ENCODE results near the gene MLIP.
"Not testable (repeated sequence)": the region's sequence is repeated elsewhere in the genome, so short reads cannot be mapped to it uniquely, and the experiment has no call there.

Gene MLIP

DNA sequence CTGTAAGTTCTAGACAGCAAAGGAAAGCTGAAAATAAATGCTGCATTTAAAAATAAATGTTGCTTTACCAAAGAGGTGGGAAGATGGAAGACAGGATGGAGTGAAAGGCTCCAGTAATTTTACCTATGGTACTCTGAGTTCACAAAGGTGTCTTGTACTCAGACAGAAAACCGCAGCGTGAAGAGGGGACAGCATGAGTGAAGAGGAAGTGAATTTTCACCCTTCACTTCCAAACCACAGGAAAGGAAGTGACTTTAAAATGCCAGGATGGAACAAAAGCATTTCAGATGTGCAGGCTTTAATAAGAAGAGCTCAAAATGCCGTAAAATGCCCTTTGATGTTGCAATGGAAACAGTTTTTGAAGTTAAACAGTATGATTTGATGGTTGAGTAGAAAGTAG lies 105.8 kb downstream of the MLIP start:
- no peak for DNase-seq (ENCODE audit: low read depth)

DNA sequence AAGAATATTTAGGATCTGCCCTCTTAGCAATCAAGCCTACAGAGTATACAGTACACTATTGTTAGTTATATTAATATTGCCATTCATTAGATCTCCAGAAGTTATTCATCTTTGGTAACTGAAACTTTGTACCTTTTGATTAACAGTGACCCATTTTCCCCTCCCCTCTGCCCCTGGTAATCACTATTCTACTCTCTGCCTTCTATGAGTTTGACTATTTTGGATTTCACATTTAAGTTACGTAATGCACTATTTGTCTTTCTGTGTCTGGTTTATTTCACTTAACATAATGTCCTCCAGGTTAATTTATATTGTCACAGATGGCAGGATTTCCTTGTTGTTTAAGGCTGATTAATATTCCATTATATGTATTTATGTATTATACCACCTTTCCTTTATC lies 111.0 kb downstream of the MLIP start:
- DNase-seq (ENCODE audit: low read depth) = no peak

DNA sequence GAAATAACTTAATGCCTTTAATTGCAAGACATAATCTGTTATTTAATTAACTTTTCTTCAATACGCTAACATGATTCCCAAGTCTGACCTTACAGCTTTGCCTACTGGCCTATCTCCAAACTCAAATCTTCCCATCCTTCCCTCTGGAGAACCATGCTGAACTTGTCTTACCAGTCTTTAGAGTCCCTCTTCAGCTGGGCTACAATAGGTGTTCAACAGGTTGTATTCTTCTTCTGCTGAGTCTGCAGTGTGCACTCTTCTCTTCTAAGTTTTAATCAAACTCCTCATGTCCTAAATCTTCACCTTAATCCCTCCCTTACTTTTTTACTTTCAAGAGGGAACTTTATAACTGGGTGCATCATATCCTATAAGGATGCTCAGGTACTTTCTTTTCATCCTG lies 121.5 kb downstream of the MLIP start:
- no peak for DNase-seq (ENCODE audit: low read depth)

DNA sequence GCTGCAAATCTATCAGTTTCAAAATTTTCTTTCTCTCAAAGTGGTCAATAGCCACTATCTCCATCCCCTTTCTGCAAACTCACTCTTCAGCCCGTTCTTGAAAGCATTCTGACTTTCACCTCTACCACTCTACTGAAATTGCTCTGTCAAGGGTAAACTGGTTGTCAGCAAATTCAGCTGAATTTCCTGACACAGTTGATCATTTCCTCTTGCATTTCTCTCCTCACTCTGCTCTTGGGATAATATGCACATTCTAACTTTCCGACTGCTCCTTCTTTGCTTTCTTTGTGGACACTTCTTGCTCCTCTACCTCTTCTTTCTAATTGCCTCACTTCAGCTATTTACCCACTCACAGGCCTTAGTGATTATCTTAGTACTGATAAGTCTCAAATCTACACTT lies 123.3 kb downstream of the MLIP start:
- DNase-seq (ENCODE audit: low read depth) = no peak

DNA sequence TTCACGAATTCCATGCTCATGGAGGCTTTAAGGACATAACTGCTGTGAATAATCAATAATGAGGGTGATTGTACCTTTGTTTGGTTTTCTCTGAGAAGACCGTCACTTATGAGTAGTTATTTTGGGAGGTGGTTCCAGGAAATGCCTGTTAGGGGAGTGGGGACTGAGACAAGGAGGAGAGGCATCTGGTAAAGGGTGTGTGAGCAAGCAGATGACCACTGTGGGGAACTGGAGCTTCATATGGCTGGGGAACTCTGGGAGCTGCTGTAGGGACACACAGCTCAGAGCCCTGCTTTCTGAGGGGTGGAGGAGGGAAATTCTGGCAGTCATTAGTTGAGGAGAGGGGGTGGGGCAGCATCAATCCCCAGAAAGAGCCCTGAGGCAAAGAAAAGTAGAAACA lies 125.7 kb downstream of the MLIP start:
- DNase-seq (ENCODE audit: low read depth) = no peak

DNA sequence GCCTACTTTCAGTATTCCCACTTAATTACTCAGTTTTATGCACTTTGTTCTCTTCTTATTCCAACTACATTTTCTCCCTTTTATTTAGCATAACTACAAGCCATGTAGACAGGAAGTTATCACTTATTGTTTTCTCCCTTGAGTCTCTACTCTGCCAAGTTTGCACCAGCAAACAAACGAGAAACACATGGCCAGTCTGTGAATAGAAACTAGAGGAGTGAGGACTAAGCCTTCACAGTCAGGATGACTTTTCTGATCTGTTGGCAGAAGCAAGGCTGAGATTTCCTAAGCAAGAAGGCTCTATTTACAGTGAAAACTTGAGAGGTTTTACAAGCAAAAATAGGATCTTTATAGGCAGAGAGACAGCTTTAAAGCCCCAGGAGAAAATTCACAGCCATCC lies 127.2 kb downstream of the MLIP start:
- no peak for DNase-seq (ENCODE audit: low read depth)

DNA sequence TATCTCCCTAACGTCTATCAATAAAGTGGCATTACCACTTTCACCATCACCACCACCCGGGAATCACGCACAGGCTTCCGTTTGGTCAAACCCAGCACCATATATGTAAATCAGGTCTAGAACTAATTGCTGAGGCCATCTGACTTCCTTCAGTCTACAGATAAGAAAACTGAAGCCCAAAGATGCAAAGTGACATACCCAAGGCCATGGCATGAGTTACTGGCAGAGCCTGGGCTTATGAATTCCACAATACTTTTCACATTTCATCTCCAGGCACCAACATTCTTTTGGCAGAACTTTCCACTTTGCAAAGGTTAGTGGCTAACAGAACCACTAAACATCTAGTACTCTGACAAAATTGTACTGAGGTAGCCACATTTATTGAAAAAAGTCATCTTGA lies 132.5 kb downstream of the MLIP start:
- no peak for DNase-seq (ENCODE audit: low read depth)

DNA sequence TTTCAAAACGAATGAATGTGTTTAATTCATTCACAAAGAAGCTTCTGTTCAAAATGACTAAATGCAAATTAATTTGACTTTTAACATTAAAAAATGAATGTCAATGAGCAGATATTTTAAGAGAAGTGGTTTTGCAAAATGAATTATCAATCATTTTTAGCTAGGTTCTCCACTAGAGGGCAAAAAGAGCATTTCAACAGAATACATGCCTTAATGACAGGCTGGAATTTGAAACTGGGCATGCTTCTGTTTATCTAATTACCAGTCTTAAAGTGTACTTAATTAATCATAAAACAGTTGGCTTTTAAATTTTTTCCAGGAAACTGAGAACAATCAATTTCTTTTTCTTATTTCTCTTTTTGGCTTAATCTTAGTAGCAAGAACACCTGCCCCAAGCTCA lies 133.2 kb downstream of the MLIP start:
- no peak for DNase-seq (ENCODE audit: low read depth)

DNA sequence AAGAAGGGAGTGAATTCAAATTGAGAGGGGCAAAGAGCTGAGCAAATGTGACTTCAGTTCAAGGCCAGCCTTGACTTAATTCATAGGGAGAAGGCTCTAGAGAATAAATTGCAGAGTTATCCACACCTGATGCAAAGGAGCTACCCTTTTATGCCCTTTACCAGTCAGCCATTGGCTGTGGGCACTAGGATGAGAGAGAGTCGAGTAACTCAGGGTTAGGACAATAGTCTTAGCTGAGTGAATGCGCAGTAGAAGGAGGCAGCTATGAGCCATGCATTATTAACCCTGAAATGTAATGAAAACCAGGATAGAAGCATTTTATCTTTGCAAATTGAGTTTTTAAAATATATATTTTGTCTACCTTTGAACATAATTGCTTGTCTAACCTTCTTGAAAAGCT lies 134.0 kb downstream of the MLIP start:
- DNase-seq (ENCODE audit: low read depth) = no peak

DNA sequence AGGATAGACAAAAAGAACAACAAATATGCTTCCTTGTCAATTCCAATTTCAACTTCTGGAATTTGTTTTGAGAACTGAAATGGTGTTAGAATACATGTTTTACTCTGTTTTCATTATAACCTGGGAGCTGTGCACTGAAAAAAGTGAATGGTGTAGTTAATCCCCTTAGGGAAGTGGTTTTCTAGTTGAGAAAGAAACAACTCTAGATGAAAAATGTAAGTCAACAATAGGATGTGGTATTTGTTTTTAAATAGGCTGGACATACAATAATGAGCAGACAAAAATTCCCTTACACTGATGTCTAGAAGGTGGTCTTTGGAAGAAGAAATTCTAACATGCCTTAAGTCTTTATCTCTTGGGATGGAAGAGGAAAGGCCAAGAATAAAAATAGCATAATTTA lies 137.1 kb downstream of the MLIP start:
- DNase-seq (ENCODE audit: low read depth) = no peak

DNA sequence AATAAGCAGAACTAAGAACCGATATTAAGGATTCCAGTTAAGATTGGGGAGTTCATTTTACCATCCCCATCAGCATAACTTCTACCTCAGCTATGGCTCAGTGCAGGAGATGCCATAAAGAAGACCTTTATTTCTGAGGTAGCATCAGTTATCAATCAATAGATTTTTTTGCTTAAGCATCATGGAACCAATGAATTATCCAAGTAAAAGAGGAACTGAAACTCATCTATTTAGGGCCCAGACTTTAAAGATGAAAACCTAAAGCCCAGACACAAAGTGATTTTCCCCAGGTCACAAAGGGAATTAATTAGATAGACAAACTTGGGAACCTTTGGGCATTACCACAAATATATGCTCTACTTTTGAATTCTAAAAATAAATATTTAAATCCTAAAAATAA lies 137.8 kb downstream of the MLIP start:
- DNase-seq (ENCODE audit: low read depth) = no peak

DNA sequence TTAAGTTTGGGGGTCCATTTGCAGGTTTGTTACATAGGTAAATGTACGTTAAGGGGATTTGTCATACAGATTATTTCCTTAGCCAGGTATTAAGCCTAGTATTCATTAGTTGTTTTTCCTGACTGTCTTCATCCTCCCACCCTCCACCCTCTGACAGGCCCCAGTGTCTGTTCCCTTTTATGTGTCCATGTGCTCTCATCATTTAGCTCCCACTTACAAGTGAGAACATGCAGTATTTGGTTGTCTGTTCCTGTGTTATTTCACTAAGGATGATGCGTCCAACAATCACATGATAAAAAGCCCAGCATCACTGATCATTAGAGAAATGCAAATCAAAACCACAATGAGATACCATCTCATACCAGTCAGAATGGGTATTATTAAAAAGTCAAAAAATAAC lies 138.6 kb downstream of the MLIP start:
- DNase-seq (ENCODE audit: low read depth) = not testable (repeated sequence)

DNA sequence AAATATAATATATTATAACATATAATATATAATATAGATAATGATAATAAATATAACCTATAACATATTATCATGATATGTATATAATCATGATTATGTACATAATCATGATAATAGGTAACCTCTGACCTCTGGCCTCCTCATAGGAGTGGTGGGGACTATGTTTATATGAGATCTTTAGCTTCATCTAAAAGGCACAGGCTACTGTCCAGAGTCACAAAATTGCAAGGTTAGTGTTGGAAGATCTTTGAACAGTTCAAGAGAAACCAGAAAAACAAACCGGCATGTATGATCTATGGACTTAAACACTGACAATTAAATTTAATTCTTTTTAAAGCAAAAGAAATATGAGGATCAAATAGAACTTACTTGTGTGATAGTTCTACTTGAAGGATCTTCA lies 141.3 kb downstream of the MLIP start:
- no peak for DNase-seq (ENCODE audit: low read depth)

DNA sequence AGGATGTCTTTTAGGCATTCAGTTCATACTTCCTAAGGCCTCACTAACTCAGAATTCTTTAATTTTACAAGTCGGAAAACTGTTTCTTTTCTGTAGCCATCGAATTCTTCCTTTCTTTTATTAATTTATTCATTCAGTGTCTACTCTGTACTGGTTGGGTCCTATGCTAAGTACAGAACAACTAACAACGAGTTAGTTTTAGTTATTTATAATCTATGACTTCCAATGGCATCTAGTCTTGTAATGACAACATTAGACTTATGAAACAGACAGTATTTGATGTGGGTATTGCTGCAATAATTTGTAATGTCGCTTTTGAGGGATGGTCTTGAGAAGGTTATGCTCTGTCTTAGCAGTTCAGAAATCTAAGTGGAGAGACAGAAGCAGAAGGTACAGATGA lies 141.7 kb downstream of the MLIP start:
- DNase-seq (ENCODE audit: low read depth) = no peak

DNA sequence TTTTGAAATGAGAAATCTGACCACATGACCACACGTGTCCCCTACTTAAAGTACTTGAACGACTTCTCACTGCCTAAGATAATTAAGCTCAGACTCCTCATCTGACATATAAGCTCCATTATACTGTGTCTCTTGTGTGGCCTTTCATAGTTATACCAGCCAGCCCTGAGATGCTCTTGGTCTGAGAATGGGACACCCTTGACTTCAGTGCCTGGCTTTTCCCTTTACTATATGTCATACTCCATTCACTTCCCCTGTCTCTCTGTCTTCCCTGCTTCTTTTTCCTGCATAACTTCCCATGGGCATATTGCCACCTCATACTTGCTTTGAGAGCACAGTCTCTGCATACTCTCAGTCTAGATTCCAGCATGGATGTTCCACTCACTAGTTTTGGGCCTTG lies 143.6 kb downstream of the MLIP start:
- no peak for DNase-seq (ENCODE audit: low read depth)

DNA sequence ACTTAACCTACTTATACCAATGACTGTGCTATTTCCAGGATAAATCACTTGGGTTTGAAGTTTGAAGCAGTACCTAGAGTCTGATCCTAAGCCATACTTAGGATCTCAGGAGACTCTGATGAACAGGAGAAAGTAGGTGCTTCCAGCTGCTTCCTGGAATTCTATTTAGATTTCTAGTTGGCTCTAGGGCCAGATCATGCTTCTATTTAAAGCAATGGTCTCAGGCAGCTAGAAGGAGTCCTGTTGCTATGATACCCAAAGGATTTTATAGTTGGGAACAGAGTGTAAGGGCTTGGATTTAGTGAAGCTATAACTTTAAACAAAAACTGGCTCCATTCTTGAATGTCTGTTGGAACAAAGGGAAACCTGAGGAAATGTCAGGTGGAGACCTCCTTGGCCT lies 144.6 kb downstream of the MLIP start:
- no peak for DNase-seq (ENCODE audit: low read depth)

DNA sequence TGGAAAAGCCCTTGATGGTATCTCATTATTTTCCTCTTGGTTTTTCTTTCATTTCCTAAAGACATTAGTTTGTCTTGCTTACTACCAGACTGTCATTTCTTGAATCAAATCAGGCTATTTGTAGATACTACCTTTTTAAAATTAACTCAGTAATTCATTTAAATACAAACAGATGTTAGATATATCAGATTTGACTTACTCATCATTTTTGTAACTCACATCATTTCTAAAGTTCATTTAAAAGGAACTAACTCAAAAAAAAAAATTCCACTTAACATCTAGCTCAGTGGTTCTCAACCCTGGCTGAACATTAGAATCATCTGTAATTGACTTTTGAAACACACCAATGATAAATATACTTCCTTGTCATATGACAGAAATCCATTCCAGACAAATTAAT lies 148.8 kb downstream of the MLIP start:
- DNase-seq (ENCODE audit: low read depth) = no peak

DNA sequence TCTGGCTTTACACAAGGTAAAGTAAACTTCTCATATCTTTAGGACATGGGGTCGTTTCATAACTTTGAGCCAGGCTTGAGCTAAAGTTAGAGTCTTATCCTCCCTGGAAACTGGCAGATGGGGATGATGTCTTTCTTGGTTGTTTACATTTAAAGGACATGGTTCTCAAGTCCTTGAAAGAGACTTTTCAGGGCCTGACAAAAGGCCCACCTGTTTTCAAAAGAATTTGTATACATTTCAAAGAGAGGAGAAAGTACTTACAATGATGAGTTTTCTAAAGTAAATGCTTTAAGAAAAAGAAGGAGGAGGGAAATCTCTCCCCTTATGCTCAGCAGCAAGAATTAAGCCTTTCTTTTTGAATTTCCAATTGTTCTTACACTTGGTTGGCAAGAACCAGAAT lies 151.3 kb downstream of the MLIP start:
- no peak for DNase-seq (ENCODE audit: low read depth)

DNA sequence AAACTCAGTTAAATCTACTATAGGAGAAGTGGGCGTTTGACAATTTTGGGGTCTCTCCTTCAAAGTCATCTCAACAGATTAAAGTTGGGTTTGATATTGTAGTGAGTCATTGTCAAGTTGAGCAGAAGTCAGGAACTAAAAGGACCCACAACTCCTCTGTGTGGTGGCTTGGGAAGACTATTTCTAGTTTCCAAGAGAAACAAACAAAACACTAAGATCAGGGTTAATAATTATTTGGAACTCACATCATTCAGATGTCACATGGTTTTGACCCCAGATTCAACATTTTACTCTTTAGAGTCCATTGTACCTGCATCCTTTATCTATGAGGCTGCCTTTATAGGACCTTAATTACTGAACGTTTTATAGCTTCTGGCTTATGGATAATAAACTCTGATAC lies 151.7 kb downstream of the MLIP start:
- no peak for DNase-seq (ENCODE audit: low read depth)

DNA sequence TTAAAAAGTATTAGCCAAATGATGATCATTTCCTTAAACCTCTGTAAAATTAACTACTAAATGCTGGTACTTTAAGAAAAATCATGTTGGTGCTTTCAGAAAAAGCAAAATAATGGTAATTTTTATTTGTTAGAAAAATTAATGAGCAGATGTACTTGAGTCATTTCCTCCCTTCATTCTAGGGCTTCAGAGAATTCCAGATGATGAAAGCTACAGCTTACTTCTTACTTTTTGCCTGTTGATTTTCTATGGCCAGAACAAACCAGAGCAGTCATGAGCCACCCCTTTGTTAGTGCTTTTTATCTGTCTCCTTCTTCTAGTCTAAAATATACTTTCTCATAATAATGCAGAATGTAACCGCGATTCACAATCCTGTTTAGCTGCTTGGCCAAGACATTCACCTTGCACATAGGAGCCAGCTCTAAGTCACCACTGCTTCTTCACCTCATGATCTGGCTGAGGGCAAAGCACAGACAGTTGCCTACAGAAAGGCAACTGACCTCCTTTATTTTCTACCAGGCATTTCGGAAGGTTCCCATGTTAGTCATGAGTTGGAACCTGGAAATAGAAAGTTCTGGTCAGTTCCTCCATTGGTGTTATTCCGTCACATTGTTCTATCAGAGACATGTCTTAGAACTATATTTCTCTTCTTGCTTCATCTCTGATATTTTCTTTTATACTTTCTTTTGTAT lies 153.5 kb downstream of the MLIP start:
- DNase-seq (ENCODE audit: low read depth) = no peak

DNA sequence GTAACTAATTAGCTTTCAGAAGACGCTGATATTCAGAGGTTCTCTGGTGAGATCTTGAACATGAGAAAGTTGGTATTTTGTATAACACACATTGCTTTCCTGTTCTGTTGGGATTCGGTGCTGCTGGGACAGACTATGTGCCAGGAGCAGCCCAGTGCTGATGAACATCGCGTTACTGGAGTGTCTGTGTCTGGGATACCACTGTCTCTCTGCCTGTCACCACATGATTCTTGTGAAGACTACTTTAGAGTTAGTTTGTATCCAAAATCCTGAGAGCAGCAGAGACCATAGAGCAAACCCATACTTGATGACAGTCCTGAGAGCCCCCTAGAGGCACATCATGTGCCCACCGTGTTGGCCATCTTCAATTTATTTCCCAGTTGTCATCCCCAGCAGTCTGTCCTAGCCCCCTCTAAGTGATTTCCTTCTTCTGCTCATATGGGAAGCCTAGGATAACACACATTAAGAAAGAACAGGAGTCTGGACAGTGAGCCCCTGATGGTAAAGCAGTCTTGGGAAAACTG lies 155.2 kb downstream of the MLIP start:
- DNase-seq (ENCODE audit: low read depth) = no peak

DNA sequence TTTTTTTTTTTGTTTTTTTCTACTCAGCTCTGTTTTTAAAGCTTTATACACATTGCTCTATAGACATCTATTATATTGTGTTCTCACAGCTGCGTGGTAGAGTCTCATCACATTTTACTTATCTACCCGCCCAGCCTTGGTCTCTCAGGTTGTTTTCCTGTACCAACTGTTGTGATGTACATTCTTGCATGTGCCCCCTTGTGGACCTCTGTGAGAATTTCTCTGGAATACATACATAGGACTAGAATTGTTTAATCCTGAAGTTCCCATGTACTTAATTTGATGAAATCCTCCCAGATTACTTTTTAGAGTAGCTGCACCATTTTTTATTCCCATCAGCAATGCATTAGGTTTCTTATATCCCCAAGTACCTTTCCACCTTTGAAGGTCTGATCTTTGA lies 156.6 kb downstream of the MLIP start:
- DNase-seq (ENCODE audit: low read depth) = no peak

DNA sequence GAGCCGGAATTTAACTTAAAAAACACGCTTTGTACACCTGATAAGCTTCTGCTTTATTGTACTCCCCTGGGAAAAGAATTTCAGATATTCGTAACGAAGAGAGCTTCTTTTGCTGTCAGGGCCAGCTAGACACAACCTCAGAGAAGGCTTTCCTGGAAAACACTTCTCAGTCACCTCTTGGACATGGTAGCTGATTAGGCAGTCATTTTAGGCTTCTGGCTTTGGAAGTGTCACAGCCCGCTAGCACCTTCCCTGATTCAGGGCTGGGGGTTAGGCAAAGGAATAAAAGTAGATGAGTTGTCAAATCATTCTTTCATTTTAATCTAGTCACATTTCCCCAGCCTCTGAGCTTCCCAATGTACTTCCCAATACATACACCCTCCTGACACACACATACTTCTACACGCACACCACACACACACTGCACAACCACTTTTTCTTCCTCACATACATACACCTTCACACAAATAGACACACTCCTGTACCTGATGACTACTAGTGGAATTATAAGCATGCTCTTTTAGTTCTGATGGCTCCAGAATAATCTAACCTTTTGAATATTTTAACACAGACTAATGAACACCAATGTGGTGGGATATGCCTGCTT lies 162.1 kb downstream of the MLIP start:
- DNase-seq (ENCODE audit: low read depth) = no peak

DNA sequence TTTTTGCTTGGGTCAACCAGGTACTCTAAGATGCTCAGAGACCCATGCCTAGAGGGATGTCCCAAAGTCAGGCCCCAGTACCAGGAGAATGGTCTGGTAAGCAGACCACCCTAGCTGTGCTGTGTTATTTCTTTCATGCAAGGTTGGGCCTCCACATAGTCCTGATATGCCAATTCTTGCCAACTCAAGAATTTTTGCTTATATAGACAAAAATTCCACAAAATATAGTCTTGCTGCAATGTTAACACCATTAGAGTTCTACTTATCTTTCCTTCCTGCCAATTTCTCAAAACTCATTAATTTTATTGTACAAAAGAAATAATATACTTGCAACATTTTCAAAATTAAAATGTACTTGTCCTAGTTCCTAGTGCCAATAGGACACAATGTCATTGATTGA lies 163.1 kb downstream of the MLIP start:
- no peak for DNase-seq (ENCODE audit: low read depth)
